HG03439 (cell line): Measurements from ENCODE around the gene SGK2.

Experiments
- ATAC-seq: cut with Tn5 transposase; IDR thresholded peaks from one replicate; pipeline ENCODE4 v1.9.1; 2021; ENCODE audit warnings: mild to moderate bottlenecking, moderate library complexity; ENCODE audit not compliant: unreplicated experiment

Gene SGK2

GRCh38 chr20:43536041-43536816, 22.6 kb upstream of the SGK2 start:
- no peak for ATAC-seq

GRCh38 chr20:43536817-43537440, 21.9 kb upstream of the SGK2 start:
- ATAC-seq: no peak

GRCh38 chr20:43537921-43538877, 20.6 kb upstream of the SGK2 start:
- ATAC-seq: no peak

DNA sequence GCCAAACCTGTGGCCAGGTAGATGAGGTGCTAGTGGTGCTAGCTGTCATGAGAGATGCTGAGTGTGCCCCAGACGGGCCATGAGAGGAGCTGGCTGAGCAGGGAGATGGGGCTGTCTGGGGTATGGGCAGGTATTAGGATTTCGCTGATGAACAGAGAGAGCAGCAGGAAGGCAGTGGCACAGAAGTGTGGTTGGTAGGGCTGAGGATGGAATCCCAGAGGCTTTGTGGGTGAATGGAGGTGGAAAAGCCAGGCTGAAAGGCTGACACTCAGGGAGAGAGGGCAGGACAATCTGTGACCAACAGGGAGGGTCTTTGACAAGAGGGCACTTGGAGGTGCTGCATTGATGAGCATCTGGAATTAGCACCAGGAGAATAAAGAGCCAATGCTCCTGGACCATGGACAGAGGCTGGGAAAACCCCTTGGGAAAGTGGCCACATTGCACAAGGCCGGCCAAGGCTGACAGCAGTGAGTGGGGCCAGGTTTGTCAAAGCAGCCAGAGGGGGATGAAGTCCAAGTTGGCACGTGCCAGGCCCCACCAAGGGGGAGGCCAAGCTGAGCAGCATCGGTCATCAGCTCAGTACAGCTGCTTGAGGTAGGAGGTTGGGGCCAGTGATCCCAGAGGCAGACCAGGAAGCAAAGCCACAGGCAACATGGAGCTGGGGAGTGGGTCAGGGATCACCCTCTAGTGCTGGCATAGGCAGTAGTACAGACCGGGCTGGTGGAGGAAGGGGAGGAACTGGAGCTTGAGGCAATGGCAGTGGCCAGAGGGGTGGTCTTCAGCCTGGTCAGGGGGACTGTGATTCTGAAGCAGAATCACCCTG, 19.7 kb upstream of the SGK2 start:
- ATAC-seq: no peak

DNA sequence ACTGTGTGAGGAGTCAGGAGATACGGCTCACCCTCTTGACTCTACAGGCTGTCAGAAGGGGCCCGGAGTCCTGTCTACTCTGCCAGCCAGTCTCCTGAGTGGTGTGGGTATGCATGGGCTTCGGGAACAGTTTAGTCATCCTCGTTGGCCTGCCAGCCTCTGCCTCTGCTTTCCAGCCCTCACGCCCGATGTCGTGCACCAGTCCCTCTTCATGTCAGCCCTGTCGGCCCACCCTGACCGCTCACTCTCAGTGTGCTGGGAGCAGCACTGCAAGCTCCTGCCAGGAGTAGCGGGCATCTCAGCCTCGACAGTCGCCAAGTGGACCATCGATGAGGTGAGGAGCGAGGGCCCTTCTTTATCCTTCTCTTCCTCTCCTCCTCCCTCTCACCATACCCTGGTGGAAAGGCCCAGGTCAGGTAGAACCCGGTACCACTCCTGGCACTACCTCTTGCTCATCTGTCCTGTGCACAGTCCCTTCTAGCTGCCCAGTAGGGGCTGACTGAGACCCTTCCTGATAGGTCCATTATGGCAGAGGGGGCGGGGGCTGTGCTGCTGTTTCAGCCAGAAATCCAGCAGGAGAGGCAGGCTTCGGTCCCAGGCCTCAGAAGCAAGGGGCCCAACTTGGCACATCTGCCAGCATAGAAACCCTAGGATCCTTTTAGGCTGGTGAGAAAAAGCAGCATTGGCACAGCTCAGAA, 18.7 kb upstream of the SGK2 start:
- ATAC-seq: no peak

- ATAC-seq: no peak
Measured at GRCh38 chr20:43540673-43541060, 18.2 kb upstream of the SGK2 start.

- no peak for ATAC-seq
Measured at GRCh38 chr20:43541214-43541613, 17.6 kb upstream of the SGK2 start.

DNA sequence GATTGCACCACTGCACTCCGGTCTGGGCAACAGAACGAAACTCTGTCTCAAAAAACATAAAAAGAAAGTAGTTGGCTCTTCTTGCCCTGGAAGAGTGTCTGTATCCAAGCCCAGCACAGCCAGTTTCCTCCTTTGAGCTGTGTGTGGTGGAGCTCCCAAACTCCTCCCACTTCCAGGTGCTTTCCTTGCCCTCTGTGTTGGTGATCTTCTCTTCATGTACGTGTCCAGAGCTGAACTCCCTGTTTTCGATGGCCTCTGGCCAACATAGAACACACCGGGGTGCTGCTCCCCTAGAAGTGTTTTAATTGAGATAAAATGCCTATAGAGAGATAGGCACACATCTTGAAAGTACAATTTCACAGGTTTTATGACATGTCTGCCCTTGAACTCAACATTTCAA, 16.7 kb upstream of the SGK2 start:
- ATAC-seq: no peak

DNA sequence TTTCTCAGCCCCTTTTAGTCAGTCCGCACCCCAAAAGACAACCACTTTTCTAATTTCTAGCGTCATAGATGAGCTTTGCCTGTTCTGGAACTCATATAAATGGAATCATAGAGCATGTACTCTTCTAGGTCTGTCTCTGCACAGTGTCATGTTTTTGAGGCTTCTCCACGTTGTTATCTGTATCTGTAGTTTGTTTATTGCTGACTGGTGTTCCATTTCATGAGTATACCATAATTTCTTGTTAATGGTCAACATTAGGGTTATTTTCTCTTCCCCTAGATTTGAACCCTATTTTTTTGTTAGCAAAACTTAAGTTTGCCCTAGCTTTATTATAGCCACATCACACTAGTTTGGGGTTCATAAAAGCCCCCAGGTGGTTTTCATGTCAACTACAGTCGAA, 16.2 kb upstream of the SGK2 start:
- no peak for ATAC-seq

DNA sequence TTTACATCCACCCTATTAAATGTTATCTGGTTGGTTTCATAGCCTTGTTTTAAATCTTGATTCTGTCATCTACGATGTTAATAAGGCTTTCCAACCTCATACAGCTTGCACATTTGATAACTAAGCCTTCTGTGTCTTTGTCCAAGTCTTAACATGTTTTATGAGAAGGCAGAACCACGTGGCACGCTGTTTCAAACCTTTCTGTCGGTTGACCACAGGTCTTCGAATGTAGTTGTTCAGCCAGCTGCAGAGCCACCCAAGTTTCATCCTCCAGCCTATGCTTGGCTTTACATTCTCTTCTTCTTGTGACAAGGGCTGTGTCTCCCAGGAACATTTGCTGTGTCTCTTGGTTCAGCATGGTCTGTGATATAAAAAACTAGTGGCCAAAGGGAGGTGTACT, 15.7 kb upstream of the SGK2 start:
- ATAC-seq: no peak

- ATAC-seq: no peak
Measured at GRCh38 chr20:43544501-43544900, 14.3 kb upstream of the SGK2 start.

- no peak for ATAC-seq
Measured at GRCh38 chr20:43545837-43546578, 12.8 kb upstream of the SGK2 start.

DNA sequence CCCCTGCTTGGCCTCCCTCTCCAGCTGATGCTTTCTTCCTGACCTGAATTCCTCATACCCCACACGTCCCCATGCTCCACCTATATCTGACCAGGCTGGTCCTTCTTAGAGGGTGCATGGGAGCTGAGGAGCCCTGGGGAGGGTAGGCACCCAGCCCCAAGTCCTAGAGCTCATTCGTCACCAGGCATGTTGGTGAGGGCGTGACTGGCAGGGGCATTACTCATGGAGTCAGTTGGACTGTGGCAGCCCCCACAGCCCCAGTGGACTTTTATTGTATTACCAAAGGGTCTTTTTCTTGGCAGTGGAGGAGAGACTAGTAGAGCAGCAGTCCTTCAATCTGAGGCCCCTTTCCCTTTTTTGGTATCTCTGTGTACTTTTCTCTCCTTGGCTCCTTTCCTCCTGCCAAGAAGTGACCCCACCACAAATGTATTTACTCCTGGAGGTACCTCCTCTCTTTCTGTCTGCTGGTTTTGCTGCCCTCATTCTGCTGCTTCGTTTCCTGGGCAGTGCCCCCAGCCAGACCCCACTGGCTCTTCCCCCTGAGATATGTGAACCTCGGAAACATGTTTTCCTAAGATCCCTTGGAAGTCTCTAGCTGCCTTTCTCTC, 10.4 kb upstream of the SGK2 start:
- ATAC-seq: no peak

GRCh38 chr20:43549416-43550065, 9.3 kb upstream of the SGK2 start:
- ATAC-seq: no peak

- ATAC-seq: no peak
Measured at GRCh38 chr20:43550456-43550855, 8.4 kb upstream of the SGK2 start.

DNA sequence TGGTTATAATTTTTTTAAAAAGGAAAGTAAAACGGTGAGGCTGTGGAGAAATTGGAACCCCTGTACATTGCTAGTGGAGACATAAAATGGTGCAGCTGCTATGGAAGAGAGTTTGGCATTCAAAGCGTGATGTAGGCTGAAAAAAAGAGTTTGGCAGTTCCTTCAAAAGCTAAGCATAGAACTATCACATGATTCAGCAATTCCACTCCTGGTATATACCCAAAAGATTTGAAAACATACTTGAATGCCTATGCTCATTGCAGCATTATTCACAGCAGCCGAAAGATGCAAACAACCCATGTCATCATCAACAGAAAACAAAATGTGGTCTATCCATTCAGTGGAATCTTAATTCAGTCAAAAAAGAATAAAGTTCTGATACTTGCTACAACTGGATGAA, 4.5 kb upstream of the SGK2 start:
- ATAC-seq: no peak

DNA sequence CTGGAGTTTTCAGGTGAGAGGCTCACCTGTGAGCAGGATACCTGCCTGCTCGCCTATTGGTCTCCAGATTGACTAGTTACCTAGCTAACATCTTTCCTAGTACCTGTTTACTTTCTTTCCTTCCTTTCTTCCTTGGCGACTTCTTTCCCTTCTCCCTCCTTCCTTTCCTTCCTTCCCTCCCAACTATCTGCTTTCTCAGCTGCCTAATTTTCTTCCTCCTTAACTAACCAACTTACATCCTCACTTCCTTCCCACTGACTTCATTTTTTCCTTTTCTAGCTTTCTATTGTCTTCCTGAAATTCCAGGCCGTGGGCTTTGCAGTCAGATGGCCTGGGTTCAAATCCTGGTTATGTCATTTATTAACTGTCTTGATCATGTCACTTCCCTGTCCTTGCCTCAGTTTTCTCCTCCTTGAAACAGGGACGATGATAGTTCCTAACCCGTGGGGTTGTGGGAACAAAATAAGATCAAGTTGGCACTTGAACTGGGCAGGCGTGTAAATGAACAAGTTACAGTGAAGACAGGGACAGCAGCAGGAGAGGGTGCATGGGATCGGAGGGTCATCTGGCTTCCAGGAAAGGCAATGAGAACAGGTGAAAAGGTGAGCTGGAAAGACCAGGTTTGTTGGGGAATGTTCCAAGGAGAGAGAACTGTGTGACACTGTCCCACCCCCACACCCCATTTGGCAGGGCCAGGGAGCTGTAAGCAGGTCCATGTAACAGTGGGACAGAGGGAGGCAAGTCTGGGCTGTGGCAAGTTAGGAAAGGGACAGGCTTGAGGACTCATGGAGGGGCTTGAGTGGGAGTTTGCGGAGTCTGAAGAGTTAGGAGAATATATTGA, 540 bp downstream of the SGK2 start:
- ATAC-seq: no peak

GRCh38 chr20:43560974-43561373, 2.1 kb downstream of the SGK2 start:
- ATAC-seq: no peak
